GM18519 (cell line): ENCODE measurements around the gene KLHDC8A.

Experiments
- ATAC-seq: cut with Tn5 transposase; IDR thresholded peaks from one replicate; pipeline ENCODE4 v1.9.1; 2021; ENCODE audit warnings: mild to moderate bottlenecking, moderate library complexity; ENCODE audit not compliant: unreplicated experiment, low FRiP score

Gene KLHDC8A

DNA sequence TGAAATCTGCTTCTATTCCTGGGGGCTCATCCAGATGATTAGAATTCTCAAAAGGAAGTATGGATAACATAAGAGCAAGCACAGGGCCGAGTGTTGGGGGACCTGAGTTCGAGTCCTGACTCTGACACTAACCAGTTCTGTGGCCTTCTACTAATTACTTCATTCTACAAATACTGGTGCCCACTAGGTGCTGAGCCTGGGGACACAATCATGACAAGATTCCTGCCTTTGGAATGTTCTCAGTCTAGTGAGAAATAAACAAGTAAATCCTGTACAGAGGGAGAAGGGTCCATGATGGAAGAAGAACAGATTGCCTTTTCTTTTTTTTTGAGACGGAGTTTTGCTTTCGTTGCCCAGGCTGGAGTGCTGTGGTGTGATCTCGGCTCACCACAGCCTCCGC is 32.9 kb downstream of the KLHDC8A start:
- no peak for ATAC-seq

DNA sequence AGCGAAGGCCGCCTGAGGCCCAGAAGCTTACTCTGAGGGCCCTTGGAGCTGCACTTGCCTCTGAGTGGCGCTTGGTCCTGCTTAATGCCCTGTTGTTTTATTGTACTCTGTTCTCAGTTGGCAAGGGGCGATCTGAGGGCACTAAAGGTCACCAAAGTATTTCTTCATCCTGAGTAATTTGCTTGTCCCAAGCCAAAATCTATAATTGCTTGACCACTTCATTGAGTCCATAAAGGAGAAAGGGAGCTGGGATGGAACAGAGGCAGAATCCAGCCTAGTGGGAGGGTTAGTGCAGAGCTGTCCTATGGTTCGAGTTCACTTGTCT is 34.8 kb downstream of the KLHDC8A start:
- ATAC-seq, result no peak

DNA sequence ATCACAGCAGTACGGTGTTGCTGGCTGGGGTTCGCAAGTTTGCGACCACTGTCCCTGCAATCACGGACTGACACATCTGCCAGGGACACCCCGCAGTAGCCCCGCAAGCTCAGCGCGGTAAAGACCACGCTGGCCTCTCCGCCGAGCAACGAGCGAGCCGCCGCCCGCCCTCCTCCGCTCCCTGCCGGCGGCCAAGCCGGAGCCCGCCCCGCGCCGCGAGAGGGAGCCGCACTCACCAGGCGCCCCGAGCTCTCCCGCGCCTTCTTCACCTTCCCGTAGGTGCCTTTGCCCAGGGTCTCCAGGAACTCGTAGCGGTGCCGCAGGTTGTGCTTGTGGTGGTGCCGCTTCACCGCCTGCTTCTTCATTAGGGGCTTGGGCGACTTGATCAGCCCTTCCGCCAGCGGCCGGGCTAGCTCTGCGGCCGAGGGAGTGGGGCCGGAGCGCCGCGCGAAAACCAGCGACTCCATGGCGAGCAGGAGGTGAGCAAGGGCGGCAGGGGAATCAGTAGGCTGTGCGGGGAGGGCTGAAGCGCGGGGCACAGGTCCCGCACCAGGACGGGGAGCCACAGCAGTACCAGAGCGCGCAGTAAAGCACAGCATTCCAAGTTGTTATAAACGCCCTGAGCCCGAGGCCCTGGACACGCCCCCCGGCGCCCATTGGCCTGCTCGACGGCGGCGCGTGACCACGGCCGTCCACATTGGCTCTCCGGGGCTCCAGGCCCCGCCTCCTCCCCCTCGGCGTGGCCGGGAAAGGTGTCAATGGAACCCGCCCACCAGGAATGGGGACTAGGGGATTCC is 35.4 kb downstream of the KLHDC8A start, which contains the start of gene NUAK2:
Gene NUAK2 (minus strand): TSS at position 584 of the 797 bp plus-strand sequence. CDS start 117 bp downstream, at position 467.
- ATAC-seq, result no peak

DNA sequence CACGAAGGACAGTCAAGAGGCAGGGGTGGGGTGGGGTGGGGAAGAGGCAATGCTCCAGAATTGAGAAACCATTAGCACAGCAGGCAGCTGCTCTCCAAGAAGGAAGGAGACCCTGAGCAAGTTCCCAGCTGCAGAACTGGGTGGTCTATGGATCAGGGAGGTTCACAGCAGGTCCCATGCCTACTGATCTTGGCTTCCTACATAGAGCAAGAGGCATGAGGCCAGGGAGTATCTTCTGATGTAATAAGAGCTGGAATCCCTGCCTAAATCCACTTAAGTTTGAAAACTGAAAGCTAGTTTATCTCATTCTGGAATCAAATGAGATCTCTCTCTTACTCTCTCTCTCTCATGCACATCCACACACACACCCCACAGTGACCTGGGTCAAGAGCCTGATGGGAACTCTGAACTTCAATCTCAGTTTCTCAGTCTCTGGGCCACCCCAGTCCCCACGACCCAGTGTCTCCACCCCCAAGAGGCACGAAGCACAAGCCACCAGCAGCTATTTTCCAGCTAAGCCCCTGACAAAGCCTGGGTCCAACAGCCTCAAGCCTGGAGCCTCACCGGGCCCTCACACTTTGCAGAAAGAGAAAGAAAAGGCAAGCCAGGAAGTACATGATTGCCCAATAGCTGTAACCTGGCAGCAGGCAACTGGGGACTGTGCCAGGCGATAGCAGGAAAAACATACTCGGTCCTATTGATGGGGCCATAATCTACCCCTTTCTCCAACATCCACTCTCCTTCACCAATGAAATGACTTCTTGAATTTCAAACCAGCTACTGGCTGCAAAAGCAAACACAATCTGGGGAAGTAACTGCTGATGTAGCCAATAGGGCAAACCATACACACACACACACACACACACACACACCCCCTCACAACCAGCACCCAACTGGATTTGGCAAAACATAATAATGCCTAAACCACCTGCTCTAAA is 37.4 kb downstream of the KLHDC8A start:
- ATAC-seq, result no peak

DNA sequence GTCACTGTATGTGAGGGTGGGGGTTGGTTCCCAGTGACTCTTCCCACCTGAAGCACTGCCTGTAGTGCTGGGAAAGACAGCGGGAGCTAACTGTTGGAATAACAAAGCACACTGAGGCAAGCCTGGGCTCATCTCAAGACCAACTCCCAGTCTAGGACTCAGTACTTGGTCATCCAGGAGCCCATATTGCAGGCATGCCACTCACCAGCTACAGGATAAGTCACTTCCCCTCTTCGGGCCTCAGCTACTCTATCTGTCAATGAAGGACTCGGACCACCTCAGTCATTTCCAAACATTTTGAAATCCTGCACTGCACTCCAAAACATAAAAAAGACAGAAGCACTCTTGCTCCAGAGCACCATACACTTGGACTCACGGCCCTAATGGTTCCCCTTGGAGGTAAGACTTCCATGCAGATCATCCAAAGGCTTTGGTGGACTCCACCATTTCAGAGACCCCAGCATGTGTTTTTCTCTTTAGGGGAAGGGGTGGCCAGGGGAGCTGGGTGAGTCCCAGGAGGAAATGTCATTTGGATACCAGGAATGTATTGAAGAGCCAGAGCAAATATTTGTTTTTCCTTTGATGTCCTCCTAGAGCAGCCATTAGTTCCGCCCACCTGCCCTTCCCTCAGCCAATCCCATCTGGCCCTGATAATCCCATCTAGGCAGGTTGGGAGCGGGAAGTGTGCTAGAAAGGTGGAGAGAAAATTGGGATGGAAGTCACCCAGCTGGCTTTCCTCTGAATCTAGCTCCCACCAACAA is 38.3 kb downstream of the KLHDC8A start:
- ATAC-seq, result no peak

DNA sequence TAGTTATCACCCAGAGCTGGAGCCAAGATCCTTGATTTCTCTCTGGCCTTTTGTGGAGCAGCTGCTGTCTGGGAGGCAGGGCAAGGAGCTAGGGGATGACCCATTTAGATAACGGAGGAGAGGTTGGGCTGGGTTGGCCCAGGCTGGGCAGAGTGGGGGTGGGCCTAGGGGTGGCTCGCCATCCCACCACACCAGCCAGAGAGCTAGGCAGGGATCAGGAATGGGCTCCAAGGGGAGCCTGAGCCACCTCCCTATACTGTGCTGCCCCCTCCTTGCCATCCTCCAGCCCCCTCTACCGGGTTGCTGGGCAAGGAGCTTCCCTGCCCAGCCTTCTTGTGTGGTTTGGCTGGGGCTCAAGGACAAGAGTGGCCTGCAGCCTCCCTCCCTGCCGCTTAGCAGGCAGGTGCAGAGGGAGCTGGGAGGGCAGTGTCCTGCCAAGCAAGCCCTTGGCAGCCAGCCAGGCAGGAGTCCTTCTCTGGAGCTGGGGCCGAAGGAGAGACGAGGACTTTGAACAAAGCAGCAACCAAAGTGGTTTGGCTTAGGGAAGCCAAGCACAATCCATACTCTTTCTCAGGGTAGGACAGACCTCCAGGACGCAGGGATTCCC is 39.3 kb downstream of the KLHDC8A start:
- no peak for ATAC-seq

DNA sequence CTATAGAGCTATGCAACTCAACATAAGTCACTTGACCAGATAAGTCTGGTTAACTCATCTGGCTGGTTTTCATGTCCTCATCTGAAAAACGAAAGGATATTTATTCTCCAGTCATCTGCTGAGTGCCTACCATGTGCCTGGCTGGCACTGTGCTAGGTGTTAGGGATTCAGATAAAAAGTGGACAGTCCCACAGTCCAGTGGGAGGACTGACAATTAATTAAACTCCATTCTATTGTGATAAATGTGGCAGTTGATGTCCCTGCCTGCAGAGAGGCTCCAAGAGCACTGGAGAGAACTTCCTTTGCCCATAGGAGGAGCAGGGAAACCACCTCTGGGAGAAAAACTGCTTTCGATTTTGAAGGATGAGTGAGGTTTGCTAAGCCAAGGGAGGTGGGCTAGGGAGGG is 40.6 kb downstream of the KLHDC8A start:
- no peak for ATAC-seq

DNA sequence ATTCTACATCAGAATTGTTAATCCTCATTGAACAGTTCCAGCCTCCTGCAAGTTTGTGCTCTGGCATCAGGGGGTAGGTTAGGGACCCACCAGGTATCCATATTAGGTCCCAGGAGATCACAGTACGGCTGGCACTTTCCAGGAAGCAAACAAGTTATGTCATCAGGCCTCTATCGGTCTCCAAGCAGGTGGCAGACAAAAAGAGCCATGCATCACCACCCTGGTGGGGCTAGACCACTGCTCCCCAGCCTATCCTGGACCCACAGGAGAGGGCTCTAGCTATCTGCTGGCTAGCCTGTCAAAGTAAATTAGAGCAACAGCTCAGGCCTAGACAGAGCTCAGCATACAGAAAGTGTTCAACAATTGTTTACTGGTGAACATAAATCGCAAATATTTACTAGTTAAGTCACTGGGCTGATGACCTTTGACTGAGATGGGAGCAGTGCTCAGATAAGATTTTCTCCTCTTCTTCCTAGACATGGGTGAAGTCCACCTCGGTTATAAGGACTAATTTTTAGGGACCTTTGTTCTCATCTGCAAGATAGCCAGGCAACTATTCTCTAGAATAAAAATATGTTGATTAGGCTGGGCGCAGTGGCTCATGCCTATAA is 41.6 kb downstream of the KLHDC8A start:
- ATAC-seq, result no peak

DNA sequence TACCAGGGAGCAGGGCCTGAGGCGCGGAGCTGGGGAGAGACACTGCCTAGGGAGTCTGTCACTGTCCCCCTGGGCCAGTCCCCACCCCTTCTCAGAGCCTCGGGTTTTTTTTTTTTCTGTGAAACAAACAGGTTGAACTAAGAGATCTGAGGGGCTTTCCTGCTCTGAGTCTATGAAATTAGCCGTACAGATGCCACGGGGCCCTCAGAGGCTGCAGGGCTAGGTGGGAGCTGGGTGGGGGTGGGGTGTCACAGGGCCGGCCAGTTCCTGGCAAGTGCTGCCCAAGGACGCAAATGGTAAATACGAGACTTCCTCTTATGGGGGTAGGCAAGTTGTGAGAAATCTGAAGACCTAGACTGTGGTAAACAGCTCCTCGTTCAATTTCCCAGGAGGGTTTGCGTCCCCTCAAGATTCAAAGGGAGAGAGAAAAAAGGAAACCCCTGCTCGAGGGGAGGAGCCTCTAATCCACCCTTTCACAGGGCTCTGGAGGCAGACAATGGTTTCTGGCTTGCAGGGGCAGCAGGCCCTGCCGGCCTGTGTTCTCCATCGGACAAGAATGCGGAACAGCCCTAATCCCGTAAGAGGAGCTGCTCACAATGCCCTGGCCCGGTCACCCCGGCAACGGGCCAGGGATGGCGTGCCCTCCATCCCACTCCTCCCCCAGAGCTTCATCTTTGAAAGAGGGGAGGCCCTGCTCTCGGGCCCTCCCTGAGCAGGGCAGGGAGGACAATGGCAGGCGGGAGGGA is 43.0 kb downstream of the KLHDC8A start:
- no peak for ATAC-seq

DNA sequence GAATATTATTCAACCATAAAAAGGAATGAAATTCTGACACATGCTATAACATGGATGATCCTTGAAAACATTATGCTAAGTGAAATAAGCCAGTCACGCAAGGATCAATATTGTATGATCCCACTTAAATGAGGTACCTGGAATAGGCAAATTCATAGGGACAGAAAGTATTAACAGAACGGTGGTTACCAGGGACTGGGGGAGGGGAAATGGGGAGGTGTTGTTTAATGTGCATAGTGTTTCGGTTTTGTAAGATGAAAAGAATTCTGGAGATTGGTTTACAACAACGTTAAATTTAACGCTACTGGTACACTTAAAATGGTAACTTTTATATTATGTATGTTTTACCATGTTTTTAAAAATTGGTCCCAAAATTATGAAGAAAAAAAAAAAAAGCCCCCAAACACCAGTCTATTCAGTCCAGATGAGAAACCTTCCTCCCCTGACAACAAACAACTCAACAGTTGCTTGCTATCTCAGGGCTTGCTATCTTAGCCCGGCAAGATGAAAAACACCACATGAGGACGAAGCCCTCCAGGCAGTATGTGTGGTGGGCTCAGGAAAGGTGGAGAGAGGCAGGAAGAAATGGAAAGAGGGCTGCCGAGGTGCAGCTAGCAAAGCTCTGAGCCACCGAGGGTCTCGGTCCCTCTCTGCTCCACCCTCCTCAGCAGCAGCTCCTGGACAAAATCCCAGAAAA is 43.7 kb downstream of the KLHDC8A start:
- no peak for ATAC-seq

DNA sequence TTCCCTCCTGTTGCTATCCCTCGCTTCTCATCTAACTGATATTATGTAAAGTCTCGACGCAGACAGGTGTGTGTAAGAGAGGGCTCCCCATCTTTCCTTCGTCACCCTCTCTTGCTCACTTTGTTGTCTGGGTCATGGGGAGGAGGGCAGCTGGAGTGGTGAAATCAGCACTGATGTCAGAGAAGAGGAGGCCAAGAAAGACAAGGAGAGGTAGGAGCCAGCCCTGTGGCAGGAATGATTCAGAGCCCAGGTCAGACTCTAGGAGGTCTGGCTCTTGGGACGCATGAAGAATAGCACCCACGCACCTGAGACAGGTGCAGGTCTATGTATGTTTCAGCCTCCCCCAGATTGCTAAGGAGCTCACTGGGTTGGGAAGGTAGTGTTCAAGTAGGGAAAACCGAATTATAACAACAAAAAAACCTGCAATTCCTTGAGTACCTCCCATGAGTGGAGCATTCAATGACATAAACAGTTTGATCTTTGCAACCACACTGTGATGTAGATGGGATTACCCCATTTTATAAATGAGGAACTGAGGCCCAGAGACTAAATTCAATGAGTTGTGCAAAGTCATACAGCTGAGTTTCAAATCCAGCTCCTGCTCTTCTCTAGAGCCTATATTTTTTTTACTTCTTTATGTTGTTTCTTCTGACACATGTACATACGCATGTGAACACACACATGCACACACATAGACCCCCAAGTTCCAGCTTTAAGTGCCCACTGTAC is 45.6 kb downstream of the KLHDC8A start:
- no peak for ATAC-seq

DNA sequence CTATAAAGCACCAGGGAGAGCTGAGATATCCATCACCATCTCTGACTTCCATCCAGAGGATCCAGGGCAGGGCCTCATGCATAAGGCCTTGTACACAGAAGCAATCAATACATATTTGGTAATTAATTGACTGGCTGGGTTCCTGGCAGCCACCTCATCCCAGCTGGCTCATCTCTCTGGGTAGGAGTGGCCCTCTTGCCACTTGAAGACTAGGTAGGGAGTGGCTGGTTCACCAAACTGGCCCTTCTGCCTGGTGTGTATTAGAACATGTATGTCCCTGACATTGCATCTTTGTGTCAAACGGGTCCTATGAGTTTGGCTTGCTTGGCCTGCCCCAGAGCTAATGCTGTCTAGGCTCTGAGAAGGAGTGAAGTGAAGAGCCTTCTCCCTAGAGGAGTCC is 47.0 kb downstream of the KLHDC8A start:
- no peak for ATAC-seq

DNA sequence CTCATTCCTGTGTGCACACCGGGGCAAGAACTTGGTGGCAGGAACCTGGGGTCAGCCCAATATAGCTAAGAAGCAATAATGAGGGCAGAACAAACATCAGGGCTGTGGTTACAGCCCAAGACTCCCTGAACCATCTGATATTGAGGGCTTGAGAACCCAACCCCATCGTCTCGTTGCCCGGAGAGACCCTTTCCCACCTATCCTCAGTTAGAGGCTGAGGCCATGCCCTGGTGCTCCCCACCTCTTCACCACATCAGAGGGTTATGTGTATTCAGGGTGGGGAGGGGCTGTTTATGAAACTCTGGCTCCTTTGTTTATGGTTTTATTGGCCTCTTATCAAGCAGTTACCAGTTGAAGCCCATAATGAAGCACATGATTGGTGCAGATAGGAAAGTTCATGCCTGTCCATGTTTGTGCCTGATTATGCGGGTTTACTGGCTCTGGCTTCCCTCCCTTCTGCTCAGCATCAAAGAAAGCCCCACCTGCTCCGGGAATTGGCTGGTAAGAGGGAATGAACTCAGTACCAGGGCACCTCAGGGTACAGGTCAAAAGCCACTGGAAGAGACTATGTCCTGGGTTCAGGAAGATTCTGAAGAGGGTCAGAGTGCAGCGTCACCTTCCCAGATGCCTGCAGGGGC is 49.7 kb downstream of the KLHDC8A start:
- no peak for ATAC-seq

DNA sequence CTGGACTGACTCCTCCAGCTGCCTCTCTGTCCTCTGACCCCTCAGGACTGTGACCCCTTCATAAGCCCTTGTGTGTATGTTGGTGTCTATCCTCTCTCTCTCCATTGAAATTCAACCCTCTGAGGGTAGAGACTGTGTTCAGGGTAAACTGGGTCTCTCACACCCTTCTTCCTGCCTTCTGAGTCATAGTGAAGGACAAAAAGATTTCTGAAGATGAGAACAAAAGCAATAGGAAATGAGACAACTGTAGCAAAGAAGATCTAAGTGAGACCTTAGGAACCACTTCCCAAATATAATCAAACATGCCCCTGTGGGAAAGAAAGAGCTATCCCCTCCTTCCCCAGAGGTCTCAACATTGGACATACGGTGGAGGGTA is 52.0 kb downstream of the KLHDC8A start:
- no peak for ATAC-seq

DNA sequence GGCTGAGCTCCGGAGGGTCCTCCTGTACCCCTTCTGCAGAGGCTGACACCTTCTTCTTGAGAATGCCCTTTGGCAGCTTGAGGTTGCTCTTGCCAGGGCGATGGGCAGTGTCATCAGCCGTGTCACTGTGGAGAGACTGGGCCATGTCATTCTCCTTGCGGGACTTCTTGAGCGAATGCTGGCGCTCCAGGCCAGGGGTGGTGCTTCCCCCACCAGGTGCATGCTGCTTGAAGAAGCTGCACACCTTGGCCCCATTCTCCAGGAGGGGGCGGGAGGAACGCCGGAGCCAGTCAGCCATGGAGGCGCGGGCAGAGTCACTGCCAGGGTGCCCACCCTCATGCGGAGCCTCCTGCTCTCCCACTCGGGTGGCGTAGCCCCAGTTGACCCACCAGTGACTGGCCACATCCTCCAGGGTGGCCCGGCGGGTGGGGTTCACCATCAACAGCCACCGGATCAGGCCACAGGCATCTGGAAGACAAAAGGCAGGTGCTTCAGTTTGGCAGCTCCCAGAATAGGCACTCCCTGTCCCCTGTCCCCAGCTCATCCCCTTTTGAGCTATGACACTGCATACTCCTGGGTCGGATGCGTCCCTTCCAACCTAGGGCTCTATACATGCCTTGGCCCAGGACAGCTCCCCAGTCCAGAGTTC is 52.6 kb downstream of the KLHDC8A start:
- no peak for ATAC-seq

DNA sequence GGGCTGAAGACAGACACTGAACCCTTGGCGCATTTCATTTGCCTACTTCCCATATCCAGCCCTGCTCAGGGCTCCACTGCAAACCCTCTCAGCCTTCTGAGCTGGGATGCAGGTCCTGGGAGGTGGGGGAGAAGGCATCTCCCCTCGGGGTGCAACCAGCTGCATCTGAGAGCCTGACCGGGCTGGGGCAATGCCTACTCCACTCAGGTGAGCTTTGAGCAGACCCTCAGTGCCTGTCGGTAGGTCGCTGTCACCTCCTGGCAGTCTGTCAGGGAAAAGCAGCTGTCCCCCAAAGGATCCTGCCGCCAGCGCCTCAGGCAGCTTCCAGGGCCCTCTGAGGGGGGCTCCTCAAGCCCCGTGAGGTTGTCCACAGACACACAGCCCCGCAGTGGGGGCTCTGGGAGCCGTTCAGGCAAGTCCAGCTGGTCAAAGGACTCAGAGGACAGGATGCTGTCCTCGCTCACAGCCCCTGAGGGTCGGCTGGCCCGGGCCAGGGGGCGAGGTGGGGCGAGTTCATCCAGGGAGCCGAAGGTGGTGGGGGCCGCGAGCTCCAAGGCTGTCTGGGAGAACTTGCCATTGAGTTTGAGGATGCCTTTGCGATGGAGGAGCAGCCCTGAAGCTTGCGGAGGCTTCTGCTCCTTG is 53.4 kb downstream of the KLHDC8A start:
- no peak for ATAC-seq
